Astrocyte (in vitro differentiated cells and primary cell): Measurements from ENCODE around the gene MGAT3.
"Not testable (repeated sequence)": the region's sequence is repeated elsewhere in the genome, so short reads cannot be mapped to it uniquely, and the experiment has no call there.

Experiments
- EZH2 ChIP-seq: IDR thresholded peaks from 2 replicates; pipeline ENCODE4 v1.6.1; 2012; ENCODE audit warnings: mild to moderate bottlenecking, low read length, inconsistent platforms; ENCODE audit not compliant: insufficient read depth
- TF ChIP-seq, protein P1 (sequence below): IDR thresholded peaks from 2 replicates; pipeline ENCODE4 v1.5.1; 2011; ENCODE audit warnings: low read depth, mild to moderate bottlenecking, inconsistent platforms, low read length, moderate library complexity; ENCODE audit not compliant: insufficient read depth

DNA sequence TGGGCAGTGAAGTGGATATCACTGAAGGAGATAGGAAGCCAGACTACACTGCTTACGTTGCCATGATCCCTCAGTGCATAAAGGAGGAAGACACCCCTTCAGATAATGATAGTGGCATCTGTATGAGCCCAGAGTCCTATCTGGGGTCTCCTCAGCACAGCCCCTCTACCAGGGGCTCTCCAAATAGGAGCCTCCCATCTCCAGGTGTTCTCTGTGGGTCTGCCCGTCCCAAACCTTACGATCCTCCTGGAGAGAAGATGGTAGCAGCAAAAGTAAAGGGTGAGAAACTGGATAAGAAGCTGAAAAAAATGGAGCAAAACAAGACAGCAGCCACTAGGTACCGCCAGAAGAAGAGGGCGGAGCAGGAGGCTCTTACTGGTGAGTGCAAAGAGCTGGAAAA, 65.3 kb downstream of the MGAT3 start:
- TF ChIP-seq, protein P1, sequence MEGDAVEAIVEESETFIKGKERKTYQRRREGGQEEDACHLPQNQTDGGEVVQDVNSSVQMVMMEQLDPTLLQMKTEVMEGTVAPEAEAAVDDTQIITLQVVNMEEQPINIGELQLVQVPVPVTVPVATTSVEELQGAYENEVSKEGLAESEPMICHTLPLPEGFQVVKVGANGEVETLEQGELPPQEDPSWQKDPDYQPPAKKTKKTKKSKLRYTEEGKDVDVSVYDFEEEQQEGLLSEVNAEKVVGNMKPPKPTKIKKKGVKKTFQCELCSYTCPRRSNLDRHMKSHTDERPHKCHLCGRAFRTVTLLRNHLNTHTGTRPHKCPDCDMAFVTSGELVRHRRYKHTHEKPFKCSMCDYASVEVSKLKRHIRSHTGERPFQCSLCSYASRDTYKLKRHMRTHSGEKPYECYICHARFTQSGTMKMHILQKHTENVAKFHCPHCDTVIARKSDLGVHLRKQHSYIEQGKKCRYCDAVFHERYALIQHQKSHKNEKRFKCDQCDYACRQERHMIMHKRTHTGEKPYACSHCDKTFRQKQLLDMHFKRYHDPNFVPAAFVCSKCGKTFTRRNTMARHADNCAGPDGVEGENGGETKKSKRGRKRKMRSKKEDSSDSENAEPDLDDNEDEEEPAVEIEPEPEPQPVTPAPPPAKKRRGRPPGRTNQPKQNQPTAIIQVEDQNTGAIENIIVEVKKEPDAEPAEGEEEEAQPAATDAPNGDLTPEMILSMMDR: not testable (repeated sequence)
- TF ChIP-seq EZH2: not testable (repeated sequence)
